Vagina (tissue), 2 donors: ENCODE results near the gene MAP4K1.

Experiments
- CTCF ChIP-seq, 3 experiments: fragments of 450-650 bp in 2 of 3; fragments of 200-600 bp in 1 of 3; sonication (generic) in 1 of 3; IDR thresholded peaks; one replicate each; pipeline ENCODE4 v1.5.1; 2017 to 2019; ENCODE audit warnings: antibody characterized with exemption in 3 of 3, mild to moderate bottlenecking in 2 of 3, moderate library complexity in 2 of 3
- POLR2A ChIP-seq, 2 donors: fragments of 450-650 bp; IDR thresholded peaks; one replicate each; pipeline ENCODE4 v1.6.1; 2017; ENCODE audit warnings: antibody characterized with exemption in 2 of 2, mild to moderate bottlenecking in 2 of 2, moderate library complexity in 2 of 2
- POLR2AphosphoS5 ChIP-seq, 2 donors: sonication (generic); formaldehyde crosslinking; IDR thresholded peaks; one replicate each; pipeline ENCODE4 v1.9.0; 2017; ENCODE audit warnings: antibody characterized with exemption in 2 of 2, mild to moderate bottlenecking in 2 of 2, low read depth in 1 of 2; ENCODE audit not compliant: insufficient read depth in 1 of 2

- TF ChIP-seq CTCF (IDR thresholded peaks at IDR 0.05) (no peak), POLR2A (IDR thresholded peaks at IDR 0.05) (no peak), POLR2AphosphoS5 (IDR thresholded peaks at IDR 0.05; ENCODE audit: insufficient read depth in 1 of 2, low read depth in 1 of 2) (no peak)
Observed at GRCh38 chr19:38554676-38555141, 63.0 kb downstream of the MAP4K1 start.
